HG03460 (cell line): ENCODE data around the gene SLC25A21.

Source experiments
- ATAC-seq: cut with Tn5 transposase; IDR thresholded peaks from one replicate; pipeline ENCODE4 v1.9.1; 2021; ENCODE audit not compliant: unreplicated experiment

Gene SLC25A21

GRCh38 chr14:36948157-36948859 is 224.1 kb downstream of the SLC25A21 start:
- no peak for ATAC-seq

DNA sequence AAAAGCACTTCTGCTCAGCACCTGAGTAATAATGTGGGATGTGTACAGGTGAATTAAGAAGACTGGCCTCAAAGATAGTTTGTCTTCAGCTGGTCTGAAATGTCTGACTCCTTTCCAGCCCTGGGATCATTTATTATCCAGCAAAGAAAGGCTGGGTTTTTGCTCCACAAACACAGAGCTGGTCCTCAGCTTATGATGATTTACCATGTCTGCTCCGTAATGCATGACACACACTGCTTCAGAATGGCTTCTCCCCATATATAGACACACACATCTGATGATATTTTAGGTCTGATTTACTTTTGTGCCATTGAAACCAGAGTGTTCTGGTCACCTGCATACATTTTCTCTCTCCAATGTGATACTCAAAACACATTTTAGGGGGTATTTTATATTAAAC is 225.0 kb downstream of the SLC25A21 start:
- no peak for ATAC-seq

DNA sequence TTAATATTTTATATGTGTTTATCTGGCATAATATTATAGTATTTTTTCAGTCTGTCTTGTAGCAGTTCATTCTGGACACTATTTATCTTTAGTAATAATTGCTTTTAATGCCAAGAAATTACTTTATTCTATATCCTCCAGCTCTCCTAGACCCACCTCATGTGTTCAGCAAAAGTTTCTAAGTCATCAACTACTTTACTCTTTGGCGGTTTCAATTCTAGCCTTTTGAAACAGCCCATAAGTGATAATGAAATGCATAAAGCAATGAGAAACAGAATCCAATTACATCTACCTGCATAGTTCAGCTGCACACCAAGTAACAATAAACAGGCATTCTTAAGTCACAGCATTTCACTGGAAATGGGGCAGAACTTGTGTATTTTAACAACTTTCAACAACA is 225.5 kb downstream of the SLC25A21 start:
- no peak for ATAC-seq

- ATAC-seq = no peak
Measured at GRCh38 chr14:36944307-36945010, 227.9 kb downstream of the SLC25A21 start.

DNA sequence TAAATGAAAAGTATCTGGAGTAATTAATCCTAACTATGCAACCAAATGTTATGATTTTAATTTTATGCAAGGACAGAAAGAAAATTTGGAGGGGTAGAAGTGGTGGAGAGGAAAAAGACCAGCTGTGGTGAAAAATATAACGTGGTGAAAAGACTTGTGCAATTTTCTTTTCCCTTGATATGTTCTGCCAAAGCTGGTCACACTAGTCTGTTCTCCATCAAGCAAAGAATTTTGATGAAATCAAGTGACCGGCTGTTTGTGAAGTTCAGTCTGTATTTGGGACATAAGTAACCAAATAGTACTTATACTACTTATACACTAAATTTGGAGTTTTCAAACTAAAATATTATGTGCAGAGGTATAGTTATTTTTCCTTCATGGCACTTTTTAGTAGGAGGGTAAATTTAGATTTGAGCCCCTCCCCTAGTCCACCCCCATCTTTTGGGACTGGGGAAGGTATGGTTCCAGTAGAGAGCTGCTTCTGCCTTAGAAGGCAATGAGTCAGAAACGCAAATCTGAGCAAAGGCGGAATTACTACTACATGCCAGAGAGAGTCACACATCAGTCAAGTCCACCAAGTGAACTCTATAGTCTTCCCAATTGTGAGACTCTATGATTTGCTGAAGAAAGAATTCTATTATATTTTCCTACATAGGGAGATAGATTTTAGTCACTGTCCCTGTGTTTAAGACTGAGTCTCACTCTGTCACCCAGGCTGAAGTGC is 229.7 kb downstream of the SLC25A21 start:
- ATAC-seq = no peak

- ATAC-seq = peak; percentile 86
Measured at GRCh38 chr14:36941783-36942521, 230.5 kb downstream of the SLC25A21 start.

DNA sequence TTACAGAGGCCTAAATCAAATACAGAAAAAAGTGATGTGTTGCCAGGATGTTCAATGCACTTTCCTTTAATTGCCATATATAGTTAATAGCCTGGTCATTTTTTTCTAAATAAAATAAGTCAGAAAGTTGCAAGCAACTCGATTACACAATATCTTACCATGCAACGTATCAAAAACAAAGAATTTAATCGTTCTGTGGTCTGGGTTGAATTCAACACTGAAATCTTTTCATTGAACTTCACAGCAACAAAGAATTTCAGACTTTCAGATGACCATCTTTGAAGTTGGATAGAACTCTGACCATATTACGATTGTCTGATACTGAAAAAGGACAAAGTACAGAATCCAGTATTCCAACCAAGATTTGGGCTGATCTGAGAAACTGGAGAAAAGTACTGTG is 231.9 kb downstream of the SLC25A21 start:
- ATAC-seq = no peak

DNA sequence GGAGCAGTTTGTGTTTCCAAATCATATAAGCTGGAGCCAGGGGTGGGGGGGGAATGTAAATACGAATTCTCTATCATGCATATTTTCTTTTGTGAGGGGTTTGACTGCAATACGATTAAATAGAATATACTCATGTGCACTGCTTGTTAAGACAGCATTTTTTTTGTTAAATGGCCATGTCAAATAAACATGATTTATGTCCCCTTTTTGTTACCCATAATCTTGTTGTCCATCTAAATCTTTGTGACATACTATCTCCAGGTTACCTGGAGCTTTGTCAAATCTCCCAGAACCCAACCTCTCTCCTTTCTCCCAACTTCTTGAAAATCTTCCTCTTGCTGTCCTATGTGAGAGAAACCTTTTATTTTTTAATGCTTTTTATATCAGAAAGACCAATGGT is 233.1 kb downstream of the SLC25A21 start:
- ATAC-seq = no peak

GRCh38 chr14:36938678-36939077 is 233.7 kb downstream of the SLC25A21 start:
- no peak for ATAC-seq

GRCh38 chr14:36935976-36936678 is 236.3 kb downstream of the SLC25A21 start:
- no peak for ATAC-seq

GRCh38 chr14:36934304-36934703 is 238.1 kb downstream of the SLC25A21 start:
- no peak for ATAC-seq

DNA sequence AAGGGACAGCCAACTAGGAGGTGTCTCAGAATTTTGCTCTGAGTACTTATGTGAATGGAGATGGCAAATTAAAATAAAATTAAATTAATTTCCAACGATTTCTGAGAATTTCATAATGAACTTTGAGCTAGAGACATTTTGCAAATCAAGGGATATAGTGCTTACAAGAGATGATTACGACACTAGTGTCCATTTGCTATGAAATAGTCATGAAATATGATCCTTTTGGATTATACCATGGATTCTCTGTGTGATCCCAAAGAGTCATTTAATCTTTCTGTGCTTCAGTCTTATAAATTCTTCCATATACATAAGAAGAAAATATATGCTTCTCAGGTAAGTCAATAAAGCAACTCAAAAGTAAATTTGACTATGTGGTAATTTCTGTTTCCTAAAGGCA is 240.6 kb downstream of the SLC25A21 start:
- no peak for ATAC-seq

GRCh38 chr14:36928432-36928831 is 244.0 kb downstream of the SLC25A21 start:
- no peak for ATAC-seq

- no peak for ATAC-seq
Measured at GRCh38 chr14:36925094-36925493, 247.3 kb downstream of the SLC25A21 start.

GRCh38 chr14:36916668-36917067 is 255.7 kb downstream of the SLC25A21 start:
- ATAC-seq = no peak

DNA sequence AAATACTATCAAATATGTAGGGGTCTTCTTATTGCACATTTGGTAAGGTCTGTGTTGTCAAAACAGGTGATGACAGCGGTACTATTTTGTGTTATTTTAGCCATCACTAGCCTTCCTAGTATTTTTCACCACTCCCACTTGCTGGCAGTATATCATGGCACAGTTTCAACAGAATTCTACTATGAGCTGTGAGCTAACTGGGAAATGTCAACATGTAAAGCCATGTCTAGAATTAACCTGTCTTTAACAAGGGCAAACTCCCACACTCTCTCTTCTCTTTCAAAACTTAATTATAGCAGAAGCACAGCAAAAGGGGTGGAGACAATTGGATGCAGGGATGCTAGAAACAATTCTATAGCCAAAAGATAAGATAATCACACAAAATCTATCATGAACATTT is 257.3 kb downstream of the SLC25A21 start:
- ATAC-seq = no peak

- no peak for ATAC-seq
Measured at GRCh38 chr14:36910578-36910977, 261.8 kb downstream of the SLC25A21 start.

DNA sequence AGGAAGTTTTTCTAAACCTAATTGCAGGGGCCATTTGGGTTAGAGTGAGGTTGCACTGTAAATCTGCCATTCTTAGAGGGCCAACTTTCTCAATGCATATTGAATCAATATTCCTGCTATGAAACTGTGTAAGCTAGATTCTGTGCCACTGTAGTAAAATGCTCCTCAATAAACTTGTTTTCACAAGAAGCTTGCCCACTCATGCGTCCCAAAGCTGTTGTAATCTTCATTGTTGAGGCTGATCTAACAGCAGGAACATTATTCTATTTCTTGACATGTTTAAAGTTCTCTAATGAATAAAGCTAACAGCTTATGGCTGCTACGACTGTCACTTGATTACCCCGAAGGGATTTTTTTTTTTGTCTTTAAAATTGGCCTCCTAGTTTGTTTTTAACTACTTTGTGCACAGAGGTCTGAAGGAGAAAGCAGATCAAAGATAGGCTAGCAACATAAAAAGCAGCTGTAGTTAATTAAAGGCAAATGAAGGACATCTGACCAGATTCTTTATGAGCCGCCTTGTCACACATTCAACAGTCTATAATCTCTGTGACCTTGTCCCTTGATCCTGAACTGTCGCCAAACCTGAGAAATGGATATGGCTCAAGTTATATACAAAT is 267.0 kb downstream of the SLC25A21 start:
- no peak for ATAC-seq

- ATAC-seq = no peak
Measured at GRCh38 chr14:36901861-36902260, 270.5 kb downstream of the SLC25A21 start.

DNA sequence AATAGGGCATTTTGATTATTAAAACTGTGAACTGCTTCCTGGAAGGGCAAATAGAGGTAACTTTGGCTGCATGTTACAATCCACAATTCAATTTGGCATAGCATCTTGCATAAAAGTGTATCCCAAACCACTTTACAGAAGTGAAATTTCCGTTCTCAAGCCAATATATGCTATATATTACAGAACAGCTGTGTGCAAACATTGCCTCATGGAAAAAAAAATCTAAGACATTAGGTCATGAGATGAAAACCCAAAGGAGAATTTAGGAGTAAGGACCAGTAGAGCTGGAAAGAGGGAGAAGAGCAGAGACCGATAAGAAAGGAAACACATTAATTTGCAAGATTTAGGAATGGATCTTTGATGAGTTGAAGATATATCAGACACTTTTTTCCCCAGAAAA is 271.6 kb downstream of the SLC25A21 start:
- ATAC-seq = no peak
